IPS-11a (cell line): ENCODE data around the gene MYOF.
"Not testable (repeated sequence)": the region's sequence is repeated elsewhere in the genome, so short reads cannot be mapped to it uniquely, and the experiment has no call there.

Experiments used
- H3K4me3 ChIP-seq: one replicate; pipeline ENCODE4 v1.5.1; 2013; ENCODE audit warnings: low read depth, low read length, control low read depth

The MYOF gene

GRCh38 chr10:93435621-93436397 is 46.3 kb downstream of the MYOF start:
- no peak overlapping the region for H3K4me3 ChIP-seq

GRCh38 chr10:93434991-93435491 is 47.1 kb downstream of the MYOF start:
- H3K4me3 ChIP-seq = no peak overlapping the region

GRCh38 chr10:93431361-93431760 is 50.8 kb downstream of the MYOF start:
- H3K4me3 ChIP-seq = no peak overlapping the region

- H3K4me3 ChIP-seq = no peak overlapping the region
Observed at GRCh38 chr10:93425861-93426260, 56.3 kb downstream of the MYOF start.

- no peak overlapping the region for H3K4me3 ChIP-seq
Observed at GRCh38 chr10:93422118-93422517, 60.0 kb downstream of the MYOF start.

GRCh38 chr10:93420944-93421825 is 60.9 kb downstream of the MYOF start:
- no peak overlapping the region for H3K4me3 ChIP-seq

- H3K4me3 ChIP-seq = no peak overlapping the region
Observed at GRCh38 chr10:93420091-93420490, 62.0 kb downstream of the MYOF start.

GRCh38 chr10:93419016-93419415 is 63.1 kb downstream of the MYOF start:
- H3K4me3 ChIP-seq = not testable (repeated sequence)

GRCh38 chr10:93417921-93418320 is 64.2 kb downstream of the MYOF start:
- no peak overlapping the region for H3K4me3 ChIP-seq

GRCh38 chr10:93417266-93417665 is 64.9 kb downstream of the MYOF start:
- no peak overlapping the region for H3K4me3 ChIP-seq

GRCh38 chr10:93416824-93417223 is 65.3 kb downstream of the MYOF start:
- H3K4me3 ChIP-seq = no peak overlapping the region

- H3K4me3 ChIP-seq = no peak overlapping the region
Observed at GRCh38 chr10:93415693-93416092, 66.4 kb downstream of the MYOF start.

- H3K4me3 ChIP-seq = no peak overlapping the region
Observed at GRCh38 chr10:93413252-93413689, 68.9 kb downstream of the MYOF start.

GRCh38 chr10:93412801-93413200 is 69.3 kb downstream of the MYOF start:
- no peak overlapping the region for H3K4me3 ChIP-seq

GRCh38 chr10:93410697-93411348 is 71.3 kb downstream of the MYOF start:
- no peak overlapping the region for H3K4me3 ChIP-seq

- H3K4me3 ChIP-seq = no peak overlapping the region
Observed at GRCh38 chr10:93408783-93409182, 73.4 kb downstream of the MYOF start.

- no peak overlapping the region for H3K4me3 ChIP-seq
Observed at GRCh38 chr10:93406364-93407145, 75.6 kb downstream of the MYOF start.

GRCh38 chr10:93404048-93404354 is 78.1 kb downstream of the MYOF start:
- no peak overlapping the region for H3K4me3 ChIP-seq

GRCh38 chr10:93403152-93404047 is 78.7 kb downstream of the MYOF start:
- H3K4me3 ChIP-seq = no peak overlapping the region

- no peak overlapping the region for H3K4me3 ChIP-seq
Observed at GRCh38 chr10:93402192-93402591, 79.9 kb downstream of the MYOF start.
